HG03097 (cell line): Measurements from ENCODE around the gene REC114.
"Not testable (repeated sequence)": the region's sequence is repeated elsewhere in the genome, so short reads cannot be mapped to it uniquely, and the experiment has no call there.

ENCODE experiments used
- ATAC-seq: cut with Tn5 transposase; IDR thresholded peaks from one replicate; pipeline ENCODE4 v1.9.1; 2021; ENCODE audit not compliant: unreplicated experiment, low FRiP score

Gene REC114

GRCh38 chr15:73454096-73454495 is 11.1 kb downstream of the REC114 start:
- no peak for ATAC-seq

GRCh38 chr15:73455876-73456275 is 12.9 kb downstream of the REC114 start:
- ATAC-seq: no peak

DNA sequence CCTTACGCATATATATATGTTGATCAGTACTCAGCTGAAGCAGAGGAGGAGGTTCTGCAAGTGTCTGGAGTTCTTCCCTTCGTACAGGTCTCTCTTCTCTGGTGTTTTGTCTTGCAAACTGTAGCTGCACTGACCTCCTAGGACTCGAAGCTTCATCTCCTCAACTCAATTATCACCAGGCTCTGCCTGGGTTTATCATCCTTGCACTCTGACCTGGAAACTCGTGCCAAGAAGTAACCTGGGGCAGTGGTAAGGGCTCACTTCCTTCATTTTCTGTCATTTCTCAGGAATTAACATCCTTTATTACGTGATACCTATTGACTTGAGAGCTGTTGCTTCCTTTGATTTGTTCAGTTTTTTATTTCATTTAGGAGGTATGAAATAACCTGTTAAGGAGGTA is 14.4 kb downstream of the REC114 start:
- ATAC-seq: no peak

DNA sequence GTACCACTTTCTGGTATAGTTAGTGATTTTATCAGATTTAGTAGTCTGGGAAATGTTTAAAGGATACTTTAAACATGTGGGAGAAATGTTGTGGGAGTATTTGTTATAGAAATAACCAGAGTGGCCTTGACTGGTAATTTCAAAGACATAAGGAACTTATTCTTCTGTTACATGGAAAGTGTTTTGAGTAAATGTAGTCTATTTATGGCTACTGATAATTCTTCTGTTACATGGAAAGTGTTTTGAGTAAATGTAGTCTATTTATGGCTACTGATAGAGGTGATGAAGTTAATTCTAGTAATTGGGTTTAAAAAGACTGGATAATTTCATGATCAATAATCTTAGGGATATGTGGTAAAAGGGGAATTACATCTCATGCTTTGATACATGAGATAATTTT is 17.7 kb downstream of the REC114 start:
- no peak for ATAC-seq

DNA sequence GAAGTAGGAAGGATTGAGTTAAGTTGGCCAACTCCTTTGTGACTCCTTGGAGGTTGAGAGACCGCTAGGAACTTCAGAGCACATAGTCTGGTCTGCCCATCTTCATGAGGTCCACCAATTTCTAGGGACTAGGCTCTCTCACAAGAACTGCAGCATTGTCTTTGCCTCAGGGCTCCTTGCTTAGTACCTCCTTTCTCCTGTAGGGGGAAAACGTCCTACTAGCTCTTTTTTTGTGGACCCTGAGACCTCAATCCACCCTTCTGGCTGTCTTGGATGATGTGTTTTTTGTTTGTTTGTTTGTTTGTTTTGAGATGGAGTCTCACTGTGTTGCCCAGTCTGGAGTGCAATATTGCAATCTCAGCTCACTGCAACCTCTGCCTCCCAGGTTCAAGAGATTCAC is 21.6 kb downstream of the REC114 start:
- ATAC-seq: no peak

DNA sequence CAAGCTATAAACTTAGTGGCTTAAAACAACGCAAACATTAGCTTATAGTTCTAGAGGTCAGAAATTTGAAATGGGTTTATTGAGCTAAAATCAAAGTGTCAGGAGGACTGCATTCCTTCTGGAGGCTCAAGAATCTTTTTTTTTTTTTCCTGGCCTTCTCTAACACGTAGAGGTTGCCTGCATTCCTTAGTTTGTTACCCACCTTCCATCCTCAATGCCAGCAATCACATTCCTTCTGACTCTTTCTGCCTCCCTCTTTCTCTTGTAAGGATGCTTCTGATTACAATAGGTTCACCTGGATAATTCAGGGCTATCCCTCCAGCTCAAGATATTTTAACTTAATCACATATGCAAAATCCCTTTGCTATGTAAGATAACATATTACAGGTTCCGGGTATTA is 24.8 kb downstream of the REC114 start:
- no peak for ATAC-seq

- no peak for ATAC-seq
Measured at GRCh38 chr15:73474785-73475184, 31.8 kb downstream of the REC114 start.

DNA sequence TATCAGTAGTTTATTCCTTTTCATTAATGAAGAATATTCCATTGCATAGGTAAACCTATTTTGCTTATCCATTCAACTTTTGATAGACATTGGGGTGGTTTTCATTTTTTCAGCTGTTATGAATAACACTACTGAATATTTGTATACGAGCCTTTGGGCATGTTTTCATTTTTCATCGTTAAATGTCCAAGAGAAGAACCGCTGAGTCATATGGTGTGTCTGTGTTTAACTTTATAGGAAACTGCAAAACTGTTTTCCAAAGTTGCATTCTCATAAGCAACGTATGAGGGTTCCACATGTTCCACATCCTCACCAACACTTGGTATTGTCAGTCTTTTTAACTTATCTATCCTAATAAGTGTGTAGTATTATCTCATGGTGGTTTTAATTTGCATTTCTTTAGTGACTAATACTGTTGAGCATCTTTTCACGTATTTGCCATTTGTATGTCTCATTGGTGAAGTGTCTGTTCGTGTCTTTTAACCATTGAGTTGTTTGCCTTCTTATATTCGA is 33.8 kb downstream of the REC114 start:
- ATAC-seq: no peak

GRCh38 chr15:73480050-73480449 is 37.1 kb downstream of the REC114 start:
- no peak for ATAC-seq

GRCh38 chr15:73482166-73482565 is 39.2 kb downstream of the REC114 start:
- ATAC-seq: no peak

DNA sequence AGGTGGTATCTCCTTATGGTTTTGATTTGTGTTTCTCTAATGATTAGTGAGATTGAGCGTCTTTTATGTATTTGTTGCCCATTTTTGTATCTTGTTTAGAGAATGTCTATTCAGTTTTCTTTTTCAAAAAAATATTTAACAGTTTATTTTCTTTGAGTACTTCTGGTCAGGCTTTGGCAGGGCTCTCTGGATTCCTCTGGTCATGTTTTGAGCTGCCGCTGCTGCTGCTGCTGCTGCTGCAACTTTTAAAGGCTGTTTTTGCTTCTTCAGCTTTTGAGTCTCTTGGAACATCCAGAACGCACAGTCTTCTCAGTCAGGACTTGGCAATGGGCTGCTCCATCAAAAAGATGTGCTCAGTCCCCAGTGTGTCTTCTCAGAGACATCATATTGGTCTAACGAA is 40.1 kb downstream of the REC114 start:
- ATAC-seq: no peak

GRCh38 chr15:73485372-73485771 is 42.4 kb downstream of the REC114 start:
- no peak for ATAC-seq

- not testable (repeated sequence) for ATAC-seq
Measured at GRCh38 chr15:73485885-73486284, 42.9 kb downstream of the REC114 start.

DNA sequence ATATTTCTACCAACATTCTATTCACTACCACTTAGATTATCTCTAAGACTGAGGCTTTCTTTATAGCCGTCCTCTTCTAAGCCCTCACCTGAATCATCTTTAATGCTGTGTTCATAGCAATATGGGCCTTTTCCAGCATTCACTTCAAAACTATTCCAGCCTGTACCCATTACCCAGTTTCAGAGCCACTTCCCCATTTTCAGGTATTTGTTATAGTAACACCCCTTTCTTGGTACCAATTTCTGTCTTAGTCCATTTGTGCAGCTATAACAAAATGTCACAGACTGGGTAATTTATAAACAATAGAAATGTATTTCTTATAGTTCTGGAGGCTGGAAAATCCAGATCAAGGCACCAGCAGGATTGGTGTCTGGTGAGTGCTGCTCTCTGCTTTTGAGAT is 45.7 kb downstream of the REC114 start:
- no peak for ATAC-seq

- no peak for ATAC-seq
Measured at GRCh38 chr15:73493922-73494321, 51.0 kb downstream of the REC114 start.

DNA sequence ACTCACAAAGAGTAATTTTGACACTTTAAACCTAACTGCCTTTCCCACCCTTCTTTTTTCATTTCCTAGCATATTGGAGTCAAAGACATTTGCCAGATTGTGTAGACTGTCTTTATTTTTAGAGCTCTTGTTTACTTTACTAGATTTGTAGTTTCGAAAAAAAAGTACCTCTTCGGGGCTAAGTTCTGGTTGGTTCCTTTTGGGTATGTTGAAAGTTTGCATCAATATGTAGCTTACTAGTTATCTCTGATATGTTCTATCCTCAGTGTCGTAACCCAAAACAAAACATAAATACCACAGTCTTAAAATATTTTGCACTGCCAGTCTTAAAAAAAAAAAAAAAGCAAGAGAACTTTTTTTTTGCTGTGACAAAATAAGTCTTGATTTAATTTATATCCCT is 52.2 kb downstream of the REC114 start:
- ATAC-seq: no peak

- no peak for ATAC-seq
Measured at GRCh38 chr15:73500696-73501095, 57.7 kb downstream of the REC114 start.

- no peak for ATAC-seq
Measured at GRCh38 chr15:73504885-73505284, 61.9 kb downstream of the REC114 start.

- no peak for ATAC-seq
Measured at GRCh38 chr15:73515527-73515926, 72.6 kb downstream of the REC114 start.

- no peak for ATAC-seq
Measured at GRCh38 chr15:73517566-73517965, 74.6 kb downstream of the REC114 start.

DNA sequence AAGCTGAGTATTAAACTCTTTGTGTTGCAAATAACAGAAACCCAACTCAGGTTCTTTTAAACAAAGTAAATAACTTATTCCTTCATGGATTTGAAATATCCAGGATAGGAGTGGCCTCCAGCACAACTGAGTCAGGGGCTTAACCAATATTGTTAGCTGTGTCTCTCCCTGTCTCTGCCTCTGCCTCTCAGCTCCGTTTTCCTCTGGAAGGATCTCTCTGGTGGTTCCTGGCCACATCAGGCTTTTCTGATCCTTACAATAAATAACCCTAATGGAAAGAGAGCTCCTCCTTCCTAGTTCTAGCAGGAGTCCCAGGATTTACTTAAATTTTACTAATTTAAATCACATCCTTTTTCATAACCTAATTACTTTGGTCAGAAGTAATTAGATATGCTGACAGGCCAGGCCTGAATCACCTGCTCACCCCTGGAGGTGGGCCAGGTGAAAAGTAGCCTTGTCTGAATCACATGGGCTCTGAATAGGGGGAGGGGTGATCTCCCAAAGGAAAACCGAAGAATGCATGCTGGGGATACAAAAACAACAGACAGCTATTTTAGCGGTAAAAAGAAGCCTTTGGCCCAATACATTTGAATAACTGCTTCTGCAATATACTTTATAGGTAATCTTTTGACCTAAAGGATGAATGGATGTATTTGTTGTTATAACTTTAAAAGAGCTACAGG is 75.4 kb downstream of the REC114 start:
- ATAC-seq: no peak

DNA sequence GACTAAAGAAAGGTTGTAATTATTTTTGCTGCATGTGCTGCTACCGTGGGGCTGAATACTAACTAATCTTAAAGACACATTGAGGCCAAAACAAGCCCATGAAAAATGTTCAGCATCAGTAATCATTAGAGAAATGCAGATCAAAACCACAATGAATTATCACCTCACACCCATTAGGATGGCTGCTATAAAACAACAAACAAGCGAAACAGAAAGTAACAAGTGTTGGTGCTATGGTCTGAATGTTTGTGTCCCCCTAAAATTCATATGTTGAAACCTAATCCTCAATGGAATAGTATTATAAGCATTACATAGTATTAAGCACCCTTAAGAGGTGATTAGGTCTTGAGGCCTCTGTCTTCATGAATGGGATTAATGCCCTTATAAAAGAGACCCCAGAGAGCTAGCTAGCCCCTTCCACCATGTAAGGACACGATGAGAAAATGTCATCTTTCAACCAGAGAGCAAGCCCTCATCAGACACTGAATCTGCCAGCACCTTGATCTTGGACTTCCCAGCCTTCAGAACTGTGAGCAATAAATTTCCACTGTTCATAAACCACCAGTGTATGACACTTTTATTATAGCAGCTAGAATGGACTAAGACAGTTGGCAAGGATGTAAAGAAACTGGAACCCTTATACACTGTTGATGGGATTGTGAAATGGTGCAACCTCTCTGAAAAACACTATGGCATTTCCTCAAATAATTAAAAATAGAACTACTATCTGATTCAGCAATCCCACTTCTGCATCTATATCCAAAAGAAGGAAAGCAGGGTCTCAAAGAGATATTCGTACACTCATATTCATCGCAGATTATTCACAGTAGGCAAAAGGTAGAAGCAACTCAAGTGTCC is 76.1 kb downstream of the REC114 start:
- ATAC-seq: no peak
